Smooth muscle cell (in vitro differentiated cells): ENCODE measurements around the gene RRBP1. TPM values are rescaled to one million over a fixed set of nuclear protein-coding genes. Genes with fewer than 3 reads are reported as not detected.

Experiments used
- DNase-seq: peaks from one replicate; lab custom pipeline; 2025; ENCODE audit not compliant: unreplicated experiment; lab: John Stamatoyannopoulos, UW
- H2AFZ ChIP-seq: fragments of 200-600 bp; sonication (generic); 2 replicates; pipeline ENCODE4 v1.6.0; 2016; ENCODE audit warnings: antibody characterized with exemption, low read depth, mild to moderate bottlenecking
- H3F3A ChIP-seq: fragments of 200-600 bp; sonication (generic); 2 replicates; pipeline ENCODE4 v1.6.0; 2017; ENCODE audit warnings: antibody characterized with exemption, low read depth
- H3K27ac ChIP-seq: fragments of 200-600 bp; sonication (generic); 2 replicates; pipeline ENCODE4 v1.5.1; 2016; ENCODE audit warnings: low read depth, mild to moderate bottlenecking
- H3K27me3 ChIP-seq: fragments of 200-600 bp; sonication (generic); 2 replicates; pipeline ENCODE4 v1.6.1; 2016; ENCODE audit warnings: low read depth, mild to moderate bottlenecking
- H3K36me3 ChIP-seq: fragments of 200-600 bp; sonication (generic); 2 replicates; pipeline ENCODE4 v1.5.1; 2016; ENCODE audit warnings: low read depth
- H3K4me1 ChIP-seq: fragments of 200-600 bp; sonication (generic); 2 replicates; pipeline ENCODE4 v1.5.1; 2016; ENCODE audit warnings: low read depth
- H3K4me2 ChIP-seq: fragments of 200-600 bp; sonication (generic); 2 replicates; pipeline ENCODE4 v1.6.0; 2016; ENCODE audit warnings: mild to moderate bottlenecking
- H3K4me3 ChIP-seq: fragments of 200-600 bp; sonication (generic); 2 replicates; pipeline ENCODE4 v1.5.1; 2016; ENCODE audit warnings: mild to moderate bottlenecking
- H3K79me2 ChIP-seq: fragments of 200-600 bp; sonication (generic); 2 replicates; pipeline ENCODE4 v1.6.0; 2016; ENCODE audit warnings: low read depth, mild to moderate bottlenecking
- H3K9ac ChIP-seq: fragments of 200-600 bp; sonication (generic); 2 replicates; pipeline ENCODE4 v1.6.0; 2016; ENCODE audit warnings: low read depth
- H3K9me3 ChIP-seq: fragments of 200-600 bp; sonication (generic); replicated peaks from 2 replicates; pipeline ENCODE4 v1.5.1; 2016; ENCODE audit warnings: low read depth
- H4K20me1 ChIP-seq: fragments of 200-600 bp; sonication (generic); 2 replicates; pipeline ENCODE4 v1.6.0; 2016; ENCODE audit warnings: low read depth
- WGBS: methylation state at CpG from one replicate; pipeline ENCODE4 v1.1.7; 2016; ENCODE audit warnings: low lambda C conversion rate; 5-methylcytosine and 5-hydroxymethylcytosine counted together
- polyA plus RNA-seq: library from polyadenylated mRNA; unstranded; fragments of >200 nt; fragmentation: Nextera tagmentation; extraction: Ambion mirVana; gene quantifications from 2 replicates; pipeline ENCODE4 v1.2.1, GENCODE V29; 2016
- total RNA-seq: library from RNA; depleted of rRNA; stranded (reverse); fragments of >200 nt; gene quantifications from 2 replicates; pipeline ENCODE4 v1.2.3, GENCODE V29; 2014
- TF ChIP-seq, protein P1 (sequence below): fragments of 200-600 bp; sonication (generic); IDR thresholded peaks from 2 replicates; pipeline ENCODE4 v1.5.1; 2017; ENCODE audit warnings: borderline replicate concordance, mild to moderate bottlenecking, antibody characterized with exemption; ENCODE audit not compliant: insufficient read depth, poor library complexity, severe bottlenecking

Gene RRBP1
- total and polyA plus RNA-seq, 2 experiments from 2014 or later: 142 to 226 TPM

DNA sequence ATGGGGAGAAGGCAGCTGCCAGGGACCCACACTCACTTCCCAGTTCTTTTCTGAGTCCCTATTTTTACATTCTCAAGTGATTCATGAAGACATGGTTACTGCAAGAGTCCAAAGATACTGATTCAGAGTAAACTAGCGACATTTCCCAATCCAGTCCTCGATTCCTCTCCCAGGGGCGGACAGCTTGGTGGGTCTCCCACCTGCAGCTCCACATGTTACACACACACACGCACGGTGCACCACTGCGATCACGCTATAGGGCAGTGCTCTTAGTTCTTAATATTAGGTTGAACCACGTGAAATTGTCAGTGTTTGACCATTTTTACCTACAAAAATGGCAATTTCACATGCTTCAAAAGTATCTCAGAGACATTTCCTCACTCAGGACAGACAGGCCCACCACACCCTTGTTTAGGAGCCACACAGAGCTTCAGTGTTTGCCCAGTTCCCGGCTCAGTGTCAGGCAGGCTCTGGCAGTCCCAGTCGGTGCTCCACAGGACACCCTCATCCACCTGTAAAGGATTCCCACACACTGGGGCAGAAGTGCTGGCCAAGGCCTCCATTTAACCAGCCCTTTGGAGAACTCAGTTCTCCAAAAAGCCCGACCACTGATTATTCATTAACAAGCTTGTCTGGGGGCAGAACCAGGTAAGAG is 51.8 kb downstream of the RRBP1 start:
- H3K27ac ChIP-seq: no peak overlapping the region
- peaks cover 100% of the 10 kb centered on the region for H4K20me1 ChIP-seq
- no peak for DNase-seq
- H3K79me2 ChIP-seq: peaks cover 37% of the 10 kb centered on the region
- no peak overlapping the region for H2AFZ ChIP-seq
- peaks cover 6% of the 10 kb centered on the region for H3K36me3 ChIP-seq
- H3K4me3 ChIP-seq: no peak overlapping the region
- 89% methylated on average over 11 of the region's 11 CpGs for WGBS
- no peaks in the 10 kb centered on the region for H3K27me3 ChIP-seq
- H3F3A ChIP-seq: no peaks in the 10 kb centered on the region
- TF ChIP-seq, protein P1, sequence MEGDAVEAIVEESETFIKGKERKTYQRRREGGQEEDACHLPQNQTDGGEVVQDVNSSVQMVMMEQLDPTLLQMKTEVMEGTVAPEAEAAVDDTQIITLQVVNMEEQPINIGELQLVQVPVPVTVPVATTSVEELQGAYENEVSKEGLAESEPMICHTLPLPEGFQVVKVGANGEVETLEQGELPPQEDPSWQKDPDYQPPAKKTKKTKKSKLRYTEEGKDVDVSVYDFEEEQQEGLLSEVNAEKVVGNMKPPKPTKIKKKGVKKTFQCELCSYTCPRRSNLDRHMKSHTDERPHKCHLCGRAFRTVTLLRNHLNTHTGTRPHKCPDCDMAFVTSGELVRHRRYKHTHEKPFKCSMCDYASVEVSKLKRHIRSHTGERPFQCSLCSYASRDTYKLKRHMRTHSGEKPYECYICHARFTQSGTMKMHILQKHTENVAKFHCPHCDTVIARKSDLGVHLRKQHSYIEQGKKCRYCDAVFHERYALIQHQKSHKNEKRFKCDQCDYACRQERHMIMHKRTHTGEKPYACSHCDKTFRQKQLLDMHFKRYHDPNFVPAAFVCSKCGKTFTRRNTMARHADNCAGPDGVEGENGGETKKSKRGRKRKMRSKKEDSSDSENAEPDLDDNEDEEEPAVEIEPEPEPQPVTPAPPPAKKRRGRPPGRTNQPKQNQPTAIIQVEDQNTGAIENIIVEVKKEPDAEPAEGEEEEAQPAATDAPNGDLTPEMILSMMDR: no peak
- no peak overlapping the region for H3K9ac ChIP-seq
- no peak overlapping the region for H3K4me2 ChIP-seq
- no peaks in the 10 kb centered on the region for H3K4me1 ChIP-seq
- H3K9me3 ChIP-seq: no peaks in the 10 kb centered on the region

DNA sequence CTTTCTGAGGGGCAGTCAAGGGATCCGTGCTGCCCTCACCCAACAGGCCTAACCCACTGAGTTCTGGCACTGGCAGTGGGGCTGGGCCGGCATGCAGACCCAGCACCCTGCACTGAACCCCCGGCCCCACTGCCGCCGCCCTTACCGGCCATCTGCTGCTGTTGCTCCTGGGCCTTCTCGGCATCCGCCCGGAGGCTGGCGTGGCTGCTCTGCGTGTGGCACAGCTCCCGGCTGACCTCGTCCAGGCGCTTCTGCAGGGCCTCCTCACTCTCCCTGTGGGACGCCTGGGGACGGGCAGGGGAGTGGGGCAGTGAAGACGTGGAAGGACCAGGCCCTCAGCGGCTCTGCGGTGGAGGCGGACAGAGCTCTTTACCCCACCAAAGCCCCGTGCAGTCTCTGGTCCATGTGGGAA is 52.4 kb downstream of the RRBP1 start:
- 97% methylated on average over 21 of the region's 21 CpGs for WGBS
- peaks cover 36% of the 10 kb centered on the region for H3K79me2 ChIP-seq
- H3K36me3 ChIP-seq: peaks cover 6% of the 10 kb centered on the region

DNA sequence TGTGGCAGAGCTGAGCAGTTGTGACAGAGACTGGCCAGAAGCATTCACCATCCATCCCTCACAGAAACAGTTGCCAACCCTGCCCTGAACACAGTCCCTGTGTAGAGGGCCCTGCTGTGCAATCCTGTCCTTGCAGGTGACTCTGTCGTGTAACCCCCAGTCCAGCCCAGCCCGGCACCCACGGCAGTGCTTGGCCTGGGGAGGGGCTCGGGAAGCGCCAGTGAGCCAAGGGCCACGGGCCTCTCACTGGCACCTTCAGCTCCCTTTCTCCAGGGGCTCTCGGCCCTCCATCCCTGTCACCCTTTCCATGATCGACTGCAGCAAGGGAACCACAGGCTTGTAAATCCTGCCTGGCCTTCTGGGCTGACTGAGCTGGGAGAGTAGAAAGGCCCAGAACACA is 53.0 kb downstream of the RRBP1 start:
- Histone ChIP-seq H3K79me2 (peaks cover 36% of the 10 kb centered on the region), H3K27me3 (no peaks in the 10 kb centered on the region), H3K36me3 (peaks cover 6% of the 10 kb centered on the region), H4K20me1 (peaks cover 100% of the 10 kb centered on the region), H3K27ac (no peak overlapping the region), H3K4me2 (no peak overlapping the region), H3K9me3 (no peaks in the 10 kb centered on the region), H2AFZ (no peak overlapping the region), H3K4me1 (no peaks in the 10 kb centered on the region), H3K4me3 (no peak overlapping the region), H3K9ac (no peak overlapping the region), H3F3A (no peaks in the 10 kb centered on the region)
- DNase-seq: no peak
- TF ChIP-seq, protein P1: no peak
- WGBS: 96% methylated on average over 8 of the region's 8 CpGs

More for the DNA sequence above, 52.4 kb downstream of the RRBP1 start:
- H3F3A ChIP-seq: no peaks in the 10 kb centered on the region
- no peaks in the 10 kb centered on the region for H3K27me3 ChIP-seq
- no peak overlapping the region for H3K4me3 ChIP-seq
- no peaks in the 10 kb centered on the region for H3K9me3 ChIP-seq
- TF ChIP-seq, protein P1: no peak
- no peak overlapping the region for H3K4me2 ChIP-seq
- H2AFZ ChIP-seq: no peak overlapping the region
- no peak overlapping the region for H3K27ac ChIP-seq
- no peaks in the 10 kb centered on the region for H3K4me1 ChIP-seq
- peaks cover 100% of the 10 kb centered on the region for H4K20me1 ChIP-seq
- H3K9ac ChIP-seq: no peak overlapping the region
- DNase-seq: no peak

DNA sequence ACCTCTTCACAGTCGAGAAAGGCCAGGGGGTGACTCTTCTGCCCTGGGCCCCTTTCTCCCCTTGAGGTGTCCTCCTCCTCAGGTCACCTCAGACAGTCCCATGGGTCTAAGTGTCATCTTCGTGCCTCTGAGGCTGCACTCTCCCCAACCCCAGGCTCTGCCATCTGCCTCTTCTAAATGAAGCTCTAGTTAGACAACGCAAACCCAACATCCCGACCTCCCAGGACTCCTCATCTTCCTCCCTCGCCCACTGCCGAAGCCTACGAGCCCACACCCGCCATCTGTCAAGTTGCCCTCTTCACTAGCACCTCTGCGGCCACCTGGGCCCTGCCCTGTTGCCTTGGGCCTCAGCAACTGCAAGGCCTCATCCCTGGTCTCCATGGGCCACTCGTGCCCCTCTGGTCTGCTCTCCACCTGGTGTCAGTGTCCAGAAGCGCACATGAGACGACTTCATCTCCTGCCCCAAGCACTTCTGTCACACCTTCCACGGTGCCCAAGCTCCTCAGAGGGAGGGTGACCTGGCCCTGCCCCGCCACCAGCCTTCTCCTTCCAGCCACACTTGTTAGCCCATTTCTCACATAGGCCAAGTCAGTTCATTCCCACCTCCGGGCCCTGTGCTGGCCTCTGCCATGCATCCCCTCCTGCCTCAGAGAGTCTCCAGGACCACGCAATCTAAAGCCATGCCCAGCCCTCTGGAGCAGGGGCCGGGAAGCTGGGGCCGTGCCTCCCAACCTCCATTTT is 53.8 kb downstream of the RRBP1 start:
- WGBS: 95% methylated on average over 18 of the region's 18 CpGs
- Histone ChIP-seq H3K4me2 (no peak overlapping the region), H2AFZ (no peak overlapping the region), H3F3A (no peaks in the 10 kb centered on the region), H3K9me3 (no peaks in the 10 kb centered on the region), H3K27ac (no peak overlapping the region), H3K9ac (no peak overlapping the region), H3K4me1 (no peaks in the 10 kb centered on the region), H4K20me1 (peaks cover 100% of the 10 kb centered on the region), H3K27me3 (no peaks in the 10 kb centered on the region), H3K4me3 (no peak overlapping the region), H3K79me2 (peaks cover 36% of the 10 kb centered on the region), H3K36me3 (peaks cover 6% of the 10 kb centered on the region)
- no peak for DNase-seq
- TF ChIP-seq, protein P1: no peak
